ENCODE measurements around the gene GAREM2. TPM values are rescaled to one million over a fixed set of nuclear protein-coding genes. Genes with fewer than 3 reads are reported as not detected.
A peak's percentile ranks its signal among the peaks of the same experiment; 100 is the strongest.
"Not testable (repeated sequence)": the region's sequence is repeated elsewhere in the genome, so short reads cannot be mapped to it uniquely, and the experiment has no call there.

GAREM2 gene
- total RNA-seq, 2 experiments from 2014 or later = 2.1 to 2.7 TPM

DNA sequence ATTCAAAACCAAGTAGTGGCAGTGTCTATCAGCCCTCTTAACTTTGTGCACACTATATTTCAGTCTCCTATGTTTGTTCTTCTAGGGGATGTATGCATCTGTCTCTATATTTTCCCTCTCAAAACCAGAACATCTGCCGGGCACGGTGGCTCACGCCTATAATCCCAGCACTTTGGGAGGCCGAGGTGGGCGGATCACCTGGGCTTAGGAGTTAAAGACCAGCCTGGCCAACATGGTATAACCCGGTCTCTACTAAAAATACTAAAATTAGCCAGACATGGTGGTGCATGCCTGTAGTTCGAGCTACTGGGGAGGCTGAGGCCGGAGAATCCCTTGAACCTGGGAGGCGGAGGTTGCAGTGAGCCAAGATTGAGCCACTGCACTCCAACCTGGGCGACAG is 9.9 kb upstream of the GAREM2 start:
- H3K9me3 Mint-ChIP-seq = no peaks in the 10 kb centered on the region
- H3K27me3 Mint-ChIP-seq = no peaks in the 10 kb centered on the region
- no peaks in the 10 kb centered on the region for H3K36me3 Mint-ChIP-seq
- no peak overlapping the region for H3K4me3 Mint-ChIP-seq
- H3K27ac Mint-ChIP-seq = no peak overlapping the region
- no peak for DNase-seq
- no peaks in the 10 kb centered on the region for H3K4me1 Mint-ChIP-seq

DNA sequence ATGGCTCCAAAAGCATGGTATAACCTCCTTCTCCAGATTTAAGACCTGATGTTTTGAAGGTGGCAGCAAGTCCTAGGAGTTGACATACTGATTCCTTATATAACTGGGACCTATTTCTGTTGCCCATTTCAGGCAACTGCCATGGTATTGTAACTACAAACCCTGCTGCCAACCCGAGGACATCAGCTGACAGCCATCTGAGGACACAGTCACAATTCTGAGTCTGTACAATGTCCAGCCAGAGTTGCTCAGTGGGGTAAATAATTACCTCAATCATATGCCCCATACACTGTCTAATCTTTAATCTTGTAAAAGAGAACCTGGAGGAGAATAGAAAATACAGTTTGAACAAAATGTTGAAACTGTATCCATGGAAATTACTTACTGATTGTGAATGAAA is 8.7 kb upstream of the GAREM2 start:
- H3K36me3 Mint-ChIP-seq = no peaks in the 10 kb centered on the region
- no peaks in the 10 kb centered on the region for H3K27me3 Mint-ChIP-seq
- no peak overlapping the region for H3K27ac Mint-ChIP-seq
- no peaks in the 10 kb centered on the region for H3K9me3 Mint-ChIP-seq
- no peak overlapping the region for H3K4me3 Mint-ChIP-seq
- DNase-seq = no peak
- H3K4me1 Mint-ChIP-seq = no peaks in the 10 kb centered on the region

DNA sequence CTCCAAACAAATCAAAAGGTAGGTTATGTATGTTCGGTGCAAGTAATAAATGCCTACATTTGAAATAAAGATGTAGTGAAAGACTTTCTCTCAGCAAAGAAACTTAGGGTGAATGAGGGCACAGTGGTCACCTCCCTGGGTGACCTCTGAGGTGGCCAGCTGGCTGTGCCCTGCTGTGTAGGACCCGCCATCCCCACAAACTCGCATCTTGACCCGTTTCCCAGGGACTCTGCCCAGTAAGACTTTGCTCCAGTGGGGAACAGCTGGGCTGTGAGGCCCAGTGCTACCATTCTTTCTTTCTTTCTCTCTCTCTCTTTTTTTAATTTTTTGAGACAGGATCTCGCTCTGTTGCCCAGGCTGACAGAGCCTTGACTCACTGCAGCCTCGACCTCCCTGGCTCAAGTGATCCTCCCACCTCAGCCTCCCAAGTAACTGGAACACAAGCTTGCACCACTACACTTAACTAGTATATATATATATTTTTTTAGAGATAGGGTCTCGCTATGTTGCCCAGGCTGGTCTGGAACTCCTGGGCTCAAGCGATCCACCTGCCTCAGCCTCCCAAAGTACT is 8.2 kb upstream of the GAREM2 start:
- Mint-ChIP-seq H3K36me3 (no peaks in the 10 kb centered on the region), H3K27ac (no peak overlapping the region), H3K4me1 (no peaks in the 10 kb centered on the region), H3K27me3 (no peaks in the 10 kb centered on the region), H3K4me3 (no peak overlapping the region), H3K9me3 (no peaks in the 10 kb centered on the region)
- DNase-seq = no peak

DNA sequence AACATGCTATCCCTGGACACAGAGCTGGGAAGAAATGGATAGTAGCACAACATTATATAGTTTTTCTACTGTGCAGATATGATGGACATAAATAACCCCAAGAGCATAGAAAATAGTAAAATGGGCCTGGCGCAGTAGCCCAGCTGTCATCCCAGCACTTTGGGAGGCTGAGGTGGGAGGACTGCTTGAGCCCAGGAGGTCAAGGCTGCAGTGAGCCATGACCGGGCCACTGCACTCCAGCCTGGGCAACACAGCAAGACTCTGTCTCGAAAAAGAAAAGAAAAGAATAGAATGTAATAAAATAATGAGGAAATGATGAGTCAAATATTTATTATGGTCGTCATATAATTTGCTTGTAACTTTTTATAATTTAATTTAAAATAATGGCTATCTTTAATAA is 7.5 kb upstream of the GAREM2 start:
- Mint-ChIP-seq H3K9me3 (no peaks in the 10 kb centered on the region), H3K36me3 (no peaks in the 10 kb centered on the region), H3K4me3 (no peak overlapping the region), H3K27ac (no peak overlapping the region), H3K4me1 (no peaks in the 10 kb centered on the region), H3K27me3 (peaks cover 4% of the 10 kb centered on the region)
- no peak for DNase-seq

DNA sequence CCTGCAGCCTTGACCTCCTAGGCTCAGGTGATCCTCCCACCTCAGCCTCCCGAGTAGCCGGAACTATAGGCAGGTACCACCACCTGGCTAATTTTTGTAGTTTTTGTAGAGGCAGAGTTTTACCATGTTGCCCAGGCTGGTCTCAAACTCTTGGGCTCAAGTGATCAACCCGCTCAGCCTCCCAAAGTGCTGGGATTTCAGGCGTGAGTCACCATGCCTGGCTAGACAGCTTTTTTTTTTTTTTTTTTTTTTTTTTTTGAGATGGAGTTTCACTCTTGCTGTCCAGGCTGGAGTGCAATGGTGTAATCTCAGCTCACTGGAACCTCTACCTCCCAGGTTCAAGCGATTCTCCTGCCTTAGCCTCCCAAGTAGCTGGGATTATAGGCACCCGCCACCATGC is 6.3 kb upstream of the GAREM2 start:
- H3K36me3 Mint-ChIP-seq, H3K9me3 Mint-ChIP-seq, H3K4me1 Mint-ChIP-seq, H3K27ac Mint-ChIP-seq, DNase-seq, H3K4me3 Mint-ChIP-seq: not testable (repeated sequence)
- peaks cover 15% of the 10 kb centered on the region for H3K27me3 Mint-ChIP-seq

DNA sequence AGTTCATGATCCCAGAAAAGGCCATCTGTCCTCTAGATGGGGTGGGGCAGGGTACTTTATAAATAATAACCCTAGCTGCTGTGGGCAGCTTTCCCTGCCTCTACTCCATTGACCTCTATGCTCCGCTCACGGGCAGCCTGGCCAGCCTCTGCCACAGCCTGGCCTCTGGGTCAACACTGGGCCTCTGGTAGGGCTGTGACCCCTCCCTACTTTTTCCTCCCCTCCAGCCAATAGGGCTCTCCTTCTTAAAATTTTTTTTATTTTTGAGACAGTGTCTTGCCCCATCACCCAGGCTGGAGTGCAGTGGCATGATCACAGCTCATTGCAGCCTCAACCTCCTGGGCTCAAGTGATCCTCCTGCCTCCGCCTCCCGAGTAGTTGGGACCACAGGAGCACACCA is 4.1 kb upstream of the GAREM2 start:
- H3K27ac Mint-ChIP-seq = no peak overlapping the region
- H3K4me1 Mint-ChIP-seq = peaks cover 5% of the 10 kb centered on the region
- no peak for DNase-seq
- no peak overlapping the region for H3K4me3 Mint-ChIP-seq
- no peaks in the 10 kb centered on the region for H3K36me3 Mint-ChIP-seq
- no peaks in the 10 kb centered on the region for H3K9me3 Mint-ChIP-seq
- H3K27me3 Mint-ChIP-seq = peaks cover 29% of the 10 kb centered on the region

DNA sequence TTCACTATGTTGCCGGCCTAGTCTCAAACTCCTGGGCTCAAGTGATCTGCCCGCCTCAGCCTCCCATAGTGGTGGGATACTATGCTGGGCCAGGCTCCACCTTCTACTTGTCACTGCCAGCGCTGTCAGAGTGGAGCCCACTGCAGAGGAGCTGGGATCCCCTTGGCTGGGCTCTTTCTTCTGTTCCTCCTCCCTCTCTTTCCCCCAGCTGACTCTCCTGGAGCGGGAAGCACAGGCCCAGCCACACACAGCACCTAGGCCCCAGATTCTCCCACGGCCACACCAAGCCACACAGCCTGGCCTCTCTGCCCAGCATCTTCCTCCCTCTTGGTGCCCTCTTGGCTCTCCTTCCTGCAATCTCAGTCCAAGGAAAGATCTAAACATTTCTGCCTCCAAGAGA is 3.7 kb upstream of the GAREM2 start:
- H3K9me3 Mint-ChIP-seq = no peaks in the 10 kb centered on the region

DNA sequence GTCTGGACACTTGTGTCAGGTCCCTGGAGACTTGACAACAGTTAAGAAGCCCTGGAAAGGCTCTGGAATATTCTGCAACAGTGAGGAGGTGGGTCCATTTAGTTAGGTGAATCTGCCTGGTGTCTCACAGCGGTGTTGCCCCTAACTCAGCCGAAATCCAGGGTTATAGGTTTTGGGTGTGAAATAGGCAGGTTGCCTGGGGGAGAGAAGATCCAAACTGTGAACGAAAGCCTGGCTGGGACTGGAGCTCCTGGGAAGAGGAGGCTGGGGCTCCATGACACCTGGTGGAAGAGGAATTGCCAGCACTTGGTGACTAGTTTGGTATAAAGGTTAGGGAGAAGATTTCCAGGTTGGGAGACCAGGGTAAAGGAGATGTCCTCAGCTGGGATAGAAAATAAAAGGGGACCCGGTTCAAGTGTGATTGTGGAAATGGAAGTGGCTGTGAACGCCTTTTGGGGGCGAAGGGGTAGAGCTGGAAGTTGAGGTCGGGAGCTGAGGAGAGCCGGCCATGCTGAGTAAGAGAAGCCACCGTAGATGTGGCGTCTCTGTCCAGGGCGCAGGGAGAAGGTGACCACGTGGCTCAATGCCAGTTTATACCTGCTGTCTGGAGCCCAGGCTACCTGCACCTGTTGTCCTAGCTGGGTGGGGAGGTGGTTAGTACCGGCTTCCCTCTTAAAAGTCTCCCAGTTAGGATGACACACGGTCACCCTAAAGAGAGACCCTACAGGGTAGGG is 3.0 kb upstream of the GAREM2 start:
- Mint-ChIP-seq H3K4me1 (peaks cover 5% of the 10 kb centered on the region), H3K9me3 (no peaks in the 10 kb centered on the region), H3K27me3 (peaks cover 40% of the 10 kb centered on the region), H3K27ac (no peak overlapping the region), H3K36me3 (no peaks in the 10 kb centered on the region), H3K4me3 (no peak overlapping the region)
- no peak for DNase-seq

More for the DNA sequence above, 3.7 kb upstream of the GAREM2 start:
- DNase-seq = no peak
- H3K36me3 Mint-ChIP-seq = no peaks in the 10 kb centered on the region
- H3K27me3 Mint-ChIP-seq = peaks cover 33% of the 10 kb centered on the region
- H3K4me1 Mint-ChIP-seq = peaks cover 5% of the 10 kb centered on the region
- H3K4me3 Mint-ChIP-seq = no peak overlapping the region
- no peak overlapping the region for H3K27ac Mint-ChIP-seq

DNA sequence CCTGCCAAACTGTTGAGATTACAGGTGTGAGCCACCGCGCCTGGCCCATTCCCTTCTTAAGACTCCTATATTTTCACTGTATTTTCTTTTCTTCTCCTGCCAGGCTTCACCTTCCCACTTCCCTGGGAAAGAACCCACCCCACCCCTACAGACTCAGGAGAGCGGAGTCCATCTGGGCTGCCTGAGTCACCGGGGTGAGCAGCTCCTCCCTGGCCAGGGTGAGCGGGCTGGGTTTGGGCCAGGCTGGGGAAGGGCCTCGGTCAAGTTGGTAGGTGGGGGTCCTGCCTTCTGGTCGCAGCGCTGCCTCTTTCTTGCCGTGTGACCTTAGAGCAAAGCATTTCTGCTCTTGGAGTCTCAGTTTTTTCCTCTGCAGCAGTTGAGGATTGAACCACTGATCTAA is 2.1 kb upstream of the GAREM2 start:
- Mint-ChIP-seq H3K9me3 (no peaks in the 10 kb centered on the region), H3K36me3 (no peaks in the 10 kb centered on the region), H3K27me3 (peaks cover 49% of the 10 kb centered on the region), H3K4me1 (peaks cover 5% of the 10 kb centered on the region), H3K27ac (no peak overlapping the region), H3K4me3 (no peak overlapping the region)
- no peak for DNase-seq

DNA sequence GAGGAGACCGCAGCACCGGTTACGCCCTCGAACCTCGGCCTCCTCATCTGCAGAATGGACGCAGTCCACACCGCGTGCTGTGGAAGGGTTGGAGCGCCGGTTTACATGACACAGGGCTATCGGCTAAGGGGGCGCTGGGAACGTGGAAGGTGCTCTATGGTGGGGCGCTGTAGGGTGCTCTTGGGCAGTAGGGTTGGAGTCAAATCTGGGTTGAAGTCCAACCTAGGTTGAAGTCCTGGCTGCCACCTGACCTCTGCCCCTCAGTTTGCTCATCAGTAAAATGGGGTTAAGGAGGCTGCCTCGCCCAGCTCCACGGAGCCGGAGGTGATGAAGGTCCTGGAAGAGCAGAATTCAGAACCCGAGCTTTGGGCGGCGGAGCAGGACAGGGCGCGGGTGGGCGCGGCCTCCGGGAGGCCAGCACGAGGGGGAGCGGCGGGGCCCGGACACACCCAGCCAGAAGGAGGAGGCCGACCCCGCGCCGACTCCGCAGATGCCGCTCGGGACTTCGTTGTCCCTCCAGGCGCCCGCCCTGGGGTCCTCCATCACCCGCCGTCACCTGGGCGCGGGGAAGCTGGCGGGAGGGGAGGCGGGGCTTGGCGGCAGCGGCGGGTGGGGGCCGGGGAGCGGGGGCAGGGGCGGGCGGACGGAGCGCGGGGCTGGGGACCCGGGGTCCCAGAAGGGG is 558 bp upstream of the GAREM2 start:
- H3K9me3 Mint-ChIP-seq = no peaks in the 10 kb centered on the region
- DNase-seq = no peak
- peak overlapping the region; percentile 38 for H3K27ac Mint-ChIP-seq
- no peaks in the 10 kb centered on the region for H3K36me3 Mint-ChIP-seq
- peaks cover 5% of the 10 kb centered on the region for H3K4me1 Mint-ChIP-seq
- H3K4me3 Mint-ChIP-seq = peak overlapping the region; percentile 78
- H3K27me3 Mint-ChIP-seq = peaks cover 53% of the 10 kb centered on the region

DNA sequence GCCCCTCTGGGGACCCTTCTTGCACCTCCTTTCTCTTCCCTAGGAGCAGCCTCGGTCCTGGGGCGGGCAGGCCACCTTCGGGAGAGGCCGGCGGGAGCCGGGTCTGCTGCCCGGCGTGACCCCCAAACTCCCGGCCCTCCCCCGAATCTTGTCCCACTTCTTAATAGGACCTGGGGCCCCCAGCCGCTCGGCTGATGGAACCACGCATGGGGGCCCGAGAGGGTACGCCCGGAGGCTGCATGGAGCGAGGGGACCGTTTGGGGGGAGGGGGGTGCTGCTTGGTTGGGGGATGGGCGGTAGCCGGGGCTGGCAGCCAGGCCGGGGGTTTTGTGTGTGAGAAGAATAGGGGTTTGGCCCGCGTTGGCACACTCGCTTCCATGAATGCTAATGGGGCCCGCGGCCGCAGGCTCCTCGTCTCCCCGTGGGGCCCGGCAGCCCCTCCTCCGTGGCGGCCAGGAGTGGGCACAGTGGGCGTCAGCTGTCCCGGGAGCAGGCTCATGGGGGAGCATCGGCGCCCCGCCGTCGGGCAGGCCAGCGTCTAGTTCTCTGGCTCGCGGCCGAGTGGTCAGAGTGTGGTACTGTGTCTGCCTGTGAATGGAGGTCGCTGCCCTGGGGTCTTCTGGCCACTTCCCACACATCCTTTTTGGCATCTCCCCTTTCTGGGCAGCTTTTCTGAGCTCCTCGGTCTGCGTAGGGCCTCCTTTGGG is 1.0 kb downstream of the GAREM2 start:
- H3K27me3 Mint-ChIP-seq = peaks cover 53% of the 10 kb centered on the region
- H3K4me3 Mint-ChIP-seq = peak overlapping the region; percentile 67
- peaks cover 5% of the 10 kb centered on the region for H3K4me1 Mint-ChIP-seq
- DNase-seq = no peak
- H3K9me3 Mint-ChIP-seq = no peaks in the 10 kb centered on the region
- no peaks in the 10 kb centered on the region for H3K36me3 Mint-ChIP-seq
- no peak overlapping the region for H3K27ac Mint-ChIP-seq

DNA sequence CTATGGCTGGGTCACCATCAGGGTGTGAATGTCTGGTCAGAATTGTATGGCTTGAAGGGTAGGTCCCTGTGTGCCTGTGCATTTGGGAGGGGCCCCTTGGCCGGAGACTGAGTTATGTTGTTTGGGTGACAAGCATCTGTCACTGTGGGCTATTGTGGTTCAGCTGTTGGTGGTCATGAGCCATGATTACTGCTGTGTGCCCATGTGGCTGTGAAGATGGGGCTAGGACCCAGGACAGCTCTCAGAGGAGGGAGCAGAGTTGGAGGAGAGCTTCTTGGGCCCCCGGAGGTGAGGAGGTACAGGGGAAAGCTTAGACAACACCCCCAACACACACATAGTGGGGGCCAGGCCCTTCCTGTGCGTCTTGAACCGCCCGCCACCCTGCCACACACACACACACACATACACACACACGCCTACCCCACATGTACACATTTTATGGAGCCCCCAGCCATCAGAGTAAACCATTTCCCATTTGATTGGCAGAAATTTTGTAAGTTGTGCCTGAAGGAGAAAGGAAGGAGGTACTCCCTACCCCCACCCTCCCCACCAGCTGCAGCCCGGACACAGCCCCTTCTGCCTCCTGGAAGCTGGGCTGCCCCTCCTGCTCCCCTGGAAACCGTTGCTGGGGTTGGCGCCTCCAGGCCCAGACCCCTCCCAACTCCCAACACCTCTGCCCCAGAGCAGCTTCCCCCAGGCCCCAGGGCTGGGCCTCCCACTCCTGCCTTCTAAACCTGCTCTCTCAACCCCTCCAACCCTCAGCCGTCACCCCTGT is 2.0 kb downstream of the GAREM2 start:
- DNase-seq = no peak
- no peak overlapping the region for H3K4me3 Mint-ChIP-seq
- H3K4me1 Mint-ChIP-seq = peaks cover 9% of the 10 kb centered on the region
- no peak overlapping the region for H3K27ac Mint-ChIP-seq
- no peaks in the 10 kb centered on the region for H3K9me3 Mint-ChIP-seq
- H3K27me3 Mint-ChIP-seq = peaks cover 59% of the 10 kb centered on the region
- H3K36me3 Mint-ChIP-seq = no peaks in the 10 kb centered on the region

DNA sequence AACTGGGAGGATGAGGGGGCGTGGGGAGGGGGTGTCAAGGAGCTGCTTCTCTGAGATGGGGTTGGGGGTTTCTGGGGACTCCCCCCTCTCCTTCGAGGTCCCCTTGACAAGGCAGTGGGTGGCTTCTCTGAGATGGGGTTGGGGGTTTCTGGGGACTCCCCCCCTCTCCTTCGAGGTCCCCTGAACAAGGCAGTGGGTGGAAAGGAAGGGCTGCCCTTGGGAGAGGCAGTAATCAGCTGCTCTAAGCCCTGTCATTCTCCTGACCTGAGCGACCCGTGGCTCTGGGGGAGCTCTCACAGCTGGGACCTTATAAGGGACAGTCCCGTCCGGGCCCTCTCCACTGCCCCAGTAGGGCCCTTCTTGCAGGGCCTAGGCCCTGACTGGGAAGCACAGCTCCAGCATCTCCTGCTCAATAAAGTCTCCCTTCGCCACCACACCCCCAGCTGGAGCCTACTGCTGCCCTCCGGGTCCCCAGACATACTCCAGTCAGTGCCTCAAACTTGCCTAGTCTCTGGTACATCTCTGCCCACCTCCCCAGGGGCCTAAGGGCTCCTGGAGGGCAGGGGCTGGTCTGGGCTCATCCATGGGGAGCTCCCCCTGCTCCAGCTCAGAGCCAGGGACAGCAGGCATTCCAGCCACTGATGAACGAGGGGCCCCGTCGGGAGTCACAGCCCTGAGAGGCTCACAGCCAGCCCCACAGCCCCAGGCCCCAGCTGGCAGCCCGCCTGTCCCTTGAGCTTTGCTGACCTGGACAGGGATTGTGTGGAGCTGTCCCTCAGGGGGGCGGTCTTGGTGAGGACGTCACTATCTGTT is 2.8 kb downstream of the GAREM2 start:
- Mint-ChIP-seq H3K27ac (no peak overlapping the region), H3K4me3 (no peak overlapping the region), H3K36me3 (no peaks in the 10 kb centered on the region), H3K9me3 (no peaks in the 10 kb centered on the region), H3K4me1 (peaks cover 9% of the 10 kb centered on the region), H3K27me3 (peaks cover 61% of the 10 kb centered on the region)
- DNase-seq = no peak

DNA sequence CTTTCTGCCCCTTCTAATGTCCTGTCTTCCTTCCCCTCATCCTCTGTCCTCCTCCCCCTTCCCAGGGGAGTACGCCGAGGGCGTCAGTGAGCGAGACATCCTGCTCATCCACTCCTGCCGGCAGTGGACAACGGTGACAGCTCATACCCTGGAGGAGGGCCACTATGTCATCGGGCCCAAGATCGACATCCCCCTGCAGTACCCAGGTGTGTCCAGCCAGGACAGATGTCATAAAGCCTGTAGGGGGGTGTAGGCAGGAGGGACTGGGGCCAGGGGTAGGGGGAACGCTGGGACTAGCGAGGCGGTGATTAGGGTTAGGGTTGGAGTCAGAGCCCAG is 3.4 kb downstream of the GAREM2 start:
- Mint-ChIP-seq H3K9me3 (no peaks in the 10 kb centered on the region), H3K4me1 (peaks cover 9% of the 10 kb centered on the region), H3K27me3 (peaks cover 59% of the 10 kb centered on the region), H3K4me3 (no peak overlapping the region), H3K36me3 (no peaks in the 10 kb centered on the region), H3K27ac (no peak overlapping the region)
- DNase-seq = no peak
